K562 (cell line): ENCODE results near the gene BSPRY. TPM values are rescaled to one million over a fixed set of nuclear protein-coding genes. Genes with fewer than 3 reads are reported as not detected.

Experiments used
- ARHGAP35 ChIP-seq: fragments of 450-650 bp; IDR thresholded peaks from 2 replicates; pipeline ENCODE4 v1.6.1; 2018; ENCODE audit not compliant: partially characterized antibody
- CEBPB ChIP-seq: fragments of 450-650 bp; IDR thresholded peaks from 2 replicates; pipeline ENCODE4 v1.6.1; 2016; ENCODE audit warnings: missing genetic modification characterization, missing compliant biosample characterization
- CREM ChIP-seq: IDR thresholded peaks from 2 replicates; pipeline ENCODE4 v1.6.1; 2014; ENCODE audit warnings: antibody characterized with exemption, low read depth
- CXXC5 ChIP-seq: fragments of 250-450 bp; sonication (Bioruptor Pico); IDR thresholded peaks from 2 replicates; pipeline ENCODE4 v1.8.0; 2022; ENCODE audit warnings: inconsistent platforms, mild to moderate bottlenecking, moderate library complexity
- ETS2 ChIP-seq: IDR thresholded peaks from 2 replicates; pipeline ENCODE4 v1.6.1; 2016; ENCODE audit warnings: borderline replicate concordance, missing genetic modification characterization, mild to moderate bottlenecking, moderate library complexity, missing compliant biosample characterization; ENCODE audit not compliant: poor library complexity, severe bottlenecking
- FOXJ2 ChIP-seq: fragments of 200-800 bp; sonication (Bioruptor generic); IDR thresholded peaks from 2 replicates; pipeline ENCODE4 v1.6.1; 2016; ENCODE audit warnings: missing genetic modification characterization, missing compliant biosample characterization
- FOXM1 ChIP-seq, 2 experiments: fragments of 450-650 bp in 1 of 2; sonication (generic) in 1 of 2; formaldehyde crosslinking in 1 of 2; IDR thresholded peaks; 2 replicates each; pipeline versions ENCODE4 v1.6.1 to v1.9.0; 2017 to 2022; ENCODE audit warnings: low read depth in 2 of 2, mild to moderate bottlenecking in 2 of 2, missing genetic modification reagents in 1 of 2, moderate library complexity in 1 of 2
- GABPB1 ChIP-seq: sonication (generic); formaldehyde crosslinking; IDR thresholded peaks from 2 replicates; pipeline ENCODE4 v1.8.0; 2022; ENCODE audit warnings: mild to moderate bottlenecking, missing genetic modification reagents
- SREBF2 ChIP-seq: sonication (generic); formaldehyde crosslinking; IDR thresholded peaks from 2 replicates; pipeline ENCODE4 v1.4.0; 2020; ENCODE audit warnings: mild to moderate bottlenecking, missing genetic modification reagents
- TEAD1 ChIP-seq, 2 experiments: fragments of 450-650 bp in 1 of 2; sonication (generic) in 1 of 2; formaldehyde crosslinking; IDR thresholded peaks; 2 replicates each; pipeline versions ENCODE4 v1.4.0 to v1.8.0; 2020 to 2022; ENCODE audit warnings: mild to moderate bottlenecking in 2 of 2, missing genetic modification reagents in 1 of 2
- ZNF133 ChIP-seq: fragments of 250-450 bp; sonication (Bioruptor Pico); IDR thresholded peaks from 2 replicates; pipeline ENCODE4 v1.4.0; 2020; ENCODE audit warnings: mild to moderate bottlenecking
- ZNF140 ChIP-seq: fragments of 250-450 bp; sonication (Bioruptor Pico); IDR thresholded peaks from 2 replicates; pipeline ENCODE4 v1.8.0; 2021; ENCODE audit warnings: moderate library complexity, mild to moderate bottlenecking, inconsistent platforms
- polyA plus RNA-seq, 8 experiments: library from polyadenylated mRNA; depleted of rRNA in 4 of 8; stranded (reverse) in 5 of 8; unstranded in 3 of 8; fragments of >200 nt; fragmentation: Nextera tagmentation in 2 of 8; fragmentation: Illumina TruSeq in 1 of 8; extraction: Ambion mirVana in 2 of 8; extraction: Trizol in 1 of 8; gene quantifications; 2 replicates each; pipeline versions ENCODE4 v1.2.1 to v1.2.3, GENCODE V29; 2011 to 2014; ENCODE audit warnings: inconsistent platforms in 1 of 8, missing spikeins in 1 of 8
- total RNA-seq, 7 experiments: library from RNA; depleted of rRNA in 6 of 7; stranded (reverse); fragments of >200 nt in 6 of 7; fragmentation: Illumina TruSeq in 2 of 7; extraction: Trizol in 2 of 7; gene quantifications; 2 replicates each; pipeline versions ENCODE4 v1.2.1 to v1.2.3, GENCODE V29; 2011 to 2021; ENCODE audit warnings: low replicate concordance in 1 of 7
- TF ChIP-seq, protein P1 (sequence below): fragments of 450-650 bp; IDR thresholded peaks from 2 replicates; pipeline ENCODE4 v1.6.1; 2018; ENCODE audit not compliant: partially characterized antibody
- TF ChIP-seq, protein P2 (sequence below): fragments of 200-400 bp; formaldehyde crosslinking; IDR thresholded peaks from 2 replicates; pipeline ENCODE4 v1.6.1; 2017; ENCODE audit warnings: mild to moderate bottlenecking, low read depth, low read length, moderate library complexity
- TF ChIP-seq, protein P3 (sequence below): sonication (generic); formaldehyde crosslinking; IDR thresholded peaks from 2 replicates; pipeline ENCODE4 v1.8.1; 2023; ENCODE audit warnings: mild to moderate bottlenecking, missing genetic modification reagents, moderate library complexity
- TF ChIP-seq, protein P4 (sequence below): IDR thresholded peaks from 2 replicates; pipeline ENCODE4 v1.6.1; 2011; ENCODE audit warnings: borderline replicate concordance, low read depth, mild to moderate bottlenecking, moderate library complexity, low read length; ENCODE audit not compliant: insufficient read depth, poor library complexity, severe bottlenecking

The BSPRY gene
- total and polyA plus RNA-seq, 9 of the 15 experiments (the other 6 are each of a cell fraction or from before 2014, with no cell fraction given) = 0.07 to 0.67 (median 0.18) TPM

DNA sequence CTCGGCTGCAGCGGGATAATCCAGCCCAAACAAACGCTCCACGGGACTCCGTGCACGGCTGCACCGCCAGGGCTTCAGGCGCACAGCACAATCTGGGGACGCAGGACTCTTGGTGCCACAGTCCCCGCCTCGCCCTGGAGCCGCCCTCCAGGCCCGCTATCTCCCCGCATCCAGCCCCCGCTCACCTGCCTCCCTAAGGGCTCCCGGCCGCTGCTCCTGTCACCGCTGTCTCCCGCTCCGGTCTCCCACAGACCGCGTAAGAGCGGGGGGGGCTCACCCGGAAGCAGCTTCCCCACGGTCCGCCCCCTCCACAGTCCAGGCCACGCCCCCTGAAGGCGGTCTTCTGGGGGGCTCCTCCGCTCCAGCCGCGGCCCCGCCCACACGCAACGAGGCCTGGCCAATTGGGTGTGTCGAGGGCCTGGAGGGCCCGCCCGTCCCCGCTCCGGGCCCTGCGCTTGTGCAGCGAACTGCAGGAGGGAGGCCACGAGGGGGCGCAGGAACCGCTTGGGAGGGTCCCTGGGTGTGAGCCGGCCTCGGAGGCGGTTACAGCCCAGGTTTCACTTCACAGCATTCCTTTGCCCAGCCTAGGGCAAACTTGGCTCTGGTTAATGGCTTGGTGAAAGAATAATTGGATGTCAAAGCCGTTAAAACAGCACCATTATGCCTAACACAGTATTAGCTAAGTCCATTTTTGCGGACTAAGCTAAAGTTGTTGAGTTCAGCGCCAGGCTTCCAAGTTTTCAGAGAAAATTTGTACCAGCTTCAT is 51.9 kb downstream of the BSPRY start, which contains the start of gene ALAD (continued):
- TF ChIP-seq, protein P1, sequence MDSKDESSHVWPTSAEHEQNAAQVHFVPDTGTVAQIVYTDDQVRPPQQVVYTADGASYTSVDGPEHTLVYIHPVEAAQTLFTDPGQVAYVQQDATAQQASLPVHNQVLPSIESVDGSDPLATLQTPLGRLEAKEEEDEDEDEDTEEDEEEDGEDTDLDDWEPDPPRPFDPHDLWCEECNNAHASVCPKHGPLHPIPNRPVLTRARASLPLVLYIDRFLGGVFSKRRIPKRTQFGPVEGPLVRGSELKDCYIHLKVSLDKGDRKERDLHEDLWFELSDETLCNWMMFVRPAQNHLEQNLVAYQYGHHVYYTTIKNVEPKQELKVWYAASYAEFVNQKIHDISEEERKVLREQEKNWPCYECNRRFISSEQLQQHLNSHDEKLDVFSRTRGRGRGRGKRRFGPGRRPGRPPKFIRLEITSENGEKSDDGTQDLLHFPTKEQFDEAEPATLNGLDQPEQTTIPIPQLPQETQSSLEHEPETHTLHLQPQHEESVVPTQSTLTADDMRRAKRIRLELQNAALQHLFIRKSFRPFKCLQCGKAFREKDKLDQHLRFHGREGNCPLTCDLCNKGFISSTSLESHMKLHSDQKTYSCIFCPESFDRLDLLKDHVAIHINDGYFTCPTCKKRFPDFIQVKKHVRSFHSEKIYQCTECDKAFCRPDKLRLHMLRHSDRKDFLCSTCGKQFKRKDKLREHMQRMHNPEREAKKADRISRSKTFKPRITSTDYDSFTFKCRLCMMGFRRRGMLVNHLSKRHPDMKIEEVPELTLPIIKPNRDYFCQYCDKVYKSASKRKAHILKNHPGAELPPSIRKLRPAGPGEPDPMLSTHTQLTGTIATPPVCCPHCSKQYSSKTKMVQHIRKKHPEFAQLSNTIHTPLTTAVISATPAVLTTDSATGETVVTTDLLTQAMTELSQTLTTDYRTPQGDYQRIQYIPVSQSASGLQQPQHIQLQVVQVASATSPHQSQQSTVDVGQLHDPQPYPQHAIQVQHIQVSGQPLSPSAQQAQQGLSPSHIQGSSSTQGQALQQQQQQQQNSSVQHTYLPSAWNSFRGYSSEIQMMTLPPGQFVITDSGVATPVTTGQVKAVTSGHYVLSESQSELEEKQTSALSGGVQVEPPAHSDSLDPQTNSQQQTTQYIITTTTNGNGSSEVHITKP = no peak
- TF ChIP-seq FOXJ2 (tag) = no peak
- TF ChIP-seq SREBF2 (CRISPR knock-in tag) = no peak
- TF ChIP-seq CREM = peak; percentile 88
- TF ChIP-seq GABPB1 (CRISPR knock-in tag) = peak; percentile 92
- no peak for TF ChIP-seq ZNF133
- TF ChIP-seq, protein P2, sequence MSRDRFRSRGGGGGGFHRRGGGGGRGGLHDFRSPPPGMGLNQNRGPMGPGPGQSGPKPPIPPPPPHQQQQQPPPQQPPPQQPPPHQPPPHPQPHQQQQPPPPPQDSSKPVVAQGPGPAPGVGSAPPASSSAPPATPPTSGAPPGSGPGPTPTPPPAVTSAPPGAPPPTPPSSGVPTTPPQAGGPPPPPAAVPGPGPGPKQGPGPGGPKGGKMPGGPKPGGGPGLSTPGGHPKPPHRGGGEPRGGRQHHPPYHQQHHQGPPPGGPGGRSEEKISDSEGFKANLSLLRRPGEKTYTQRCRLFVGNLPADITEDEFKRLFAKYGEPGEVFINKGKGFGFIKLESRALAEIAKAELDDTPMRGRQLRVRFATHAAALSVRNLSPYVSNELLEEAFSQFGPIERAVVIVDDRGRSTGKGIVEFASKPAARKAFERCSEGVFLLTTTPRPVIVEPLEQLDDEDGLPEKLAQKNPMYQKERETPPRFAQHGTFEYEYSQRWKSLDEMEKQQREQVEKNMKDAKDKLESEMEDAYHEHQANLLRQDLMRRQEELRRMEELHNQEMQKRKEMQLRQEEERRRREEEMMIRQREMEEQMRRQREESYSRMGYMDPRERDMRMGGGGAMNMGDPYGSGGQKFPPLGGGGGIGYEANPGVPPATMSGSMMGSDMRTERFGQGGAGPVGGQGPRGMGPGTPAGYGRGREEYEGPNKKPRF = no peak
- TF ChIP-seq TEAD1 (CRISPR knock-in tag; IDR thresholded peaks at IDR 0.05) = peak; percentile 55 to 77; a peak in 2 of 4 replicates
- peak; percentile 85 for TF ChIP-seq CXXC5 (CRISPR knock-in tag)
- TF ChIP-seq, protein P3, sequence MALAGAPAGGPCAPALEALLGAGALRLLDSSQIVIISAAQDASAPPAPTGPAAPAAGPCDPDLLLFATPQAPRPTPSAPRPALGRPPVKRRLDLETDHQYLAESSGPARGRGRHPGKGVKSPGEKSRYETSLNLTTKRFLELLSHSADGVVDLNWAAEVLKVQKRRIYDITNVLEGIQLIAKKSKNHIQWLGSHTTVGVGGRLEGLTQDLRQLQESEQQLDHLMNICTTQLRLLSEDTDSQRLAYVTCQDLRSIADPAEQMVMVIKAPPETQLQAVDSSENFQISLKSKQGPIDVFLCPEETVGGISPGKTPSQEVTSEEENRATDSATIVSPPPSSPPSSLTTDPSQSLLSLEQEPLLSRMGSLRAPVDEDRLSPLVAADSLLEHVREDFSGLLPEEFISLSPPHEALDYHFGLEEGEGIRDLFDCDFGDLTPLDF = no peak; the same call in 1 of the 2 replicates
- TF ChIP-seq CEBPB (tag) = no peak
- TF ChIP-seq ARHGAP35 = no peak
- TF ChIP-seq ZNF140 = no peak
- no peak for TF ChIP-seq ETS2 (tag)
- TF ChIP-seq, protein P4, sequence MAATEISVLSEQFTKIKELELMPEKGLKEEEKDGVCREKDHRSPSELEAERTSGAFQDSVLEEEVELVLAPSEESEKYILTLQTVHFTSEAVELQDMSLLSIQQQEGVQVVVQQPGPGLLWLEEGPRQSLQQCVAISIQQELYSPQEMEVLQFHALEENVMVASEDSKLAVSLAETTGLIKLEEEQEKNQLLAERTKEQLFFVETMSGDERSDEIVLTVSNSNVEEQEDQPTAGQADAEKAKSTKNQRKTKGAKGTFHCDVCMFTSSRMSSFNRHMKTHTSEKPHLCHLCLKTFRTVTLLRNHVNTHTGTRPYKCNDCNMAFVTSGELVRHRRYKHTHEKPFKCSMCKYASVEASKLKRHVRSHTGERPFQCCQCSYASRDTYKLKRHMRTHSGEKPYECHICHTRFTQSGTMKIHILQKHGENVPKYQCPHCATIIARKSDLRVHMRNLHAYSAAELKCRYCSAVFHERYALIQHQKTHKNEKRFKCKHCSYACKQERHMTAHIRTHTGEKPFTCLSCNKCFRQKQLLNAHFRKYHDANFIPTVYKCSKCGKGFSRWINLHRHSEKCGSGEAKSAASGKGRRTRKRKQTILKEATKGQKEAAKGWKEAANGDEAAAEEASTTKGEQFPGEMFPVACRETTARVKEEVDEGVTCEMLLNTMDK = peak; percentile 81
- no peak for TF ChIP-seq FOXM1 (IDR thresholded peaks at IDR 0.05; ENCODE audit: low read depth)
- no peak for TF ChIP-seq FOXM1 (CRISPR knock-in tag; IDR thresholded peaks at IDR 0.05; ENCODE audit: low read depth)
- TF ChIP-seq, all 486 proteins: peak for 140
